Measurements from ENCODE around the gene CPA5.

GRCh38 chr7:130303982-130304381 lies 40.6 kb upstream of the CPA5 start:
- no peak for TF ChIP-seq EZH2 (IDR thresholded peaks at IDR 0.05; ENCODE audit: low read length, unreplicated experiment)
- no peak for TF ChIP-seq CTCF (conservative IDR thresholded peaks at IDR 0.05; ENCODE audit: low read depth, low read length)
